HG02852 (cell line): ENCODE measurements around the gene INHBE.
"Not testable (repeated sequence)": the region's sequence is repeated elsewhere in the genome, so short reads cannot be mapped to it uniquely, and the experiment has no call there.

Experiments used
- ATAC-seq: cut with Tn5 transposase; IDR thresholded peaks from one replicate; pipeline ENCODE4 v1.9.1; 2021; ENCODE audit warnings: mild to moderate bottlenecking, moderate library complexity; ENCODE audit not compliant: unreplicated experiment

The INHBE gene

GRCh38 chr12:57439762-57440266, 15.3 kb upstream of the INHBE start:
- ATAC-seq: no peak

GRCh38 chr12:57441393-57441792, 13.7 kb upstream of the INHBE start:
- ATAC-seq: not testable (repeated sequence)

- no peak for ATAC-seq
Measured at GRCh38 chr12:57441846-57442427, 13.2 kb upstream of the INHBE start.

DNA sequence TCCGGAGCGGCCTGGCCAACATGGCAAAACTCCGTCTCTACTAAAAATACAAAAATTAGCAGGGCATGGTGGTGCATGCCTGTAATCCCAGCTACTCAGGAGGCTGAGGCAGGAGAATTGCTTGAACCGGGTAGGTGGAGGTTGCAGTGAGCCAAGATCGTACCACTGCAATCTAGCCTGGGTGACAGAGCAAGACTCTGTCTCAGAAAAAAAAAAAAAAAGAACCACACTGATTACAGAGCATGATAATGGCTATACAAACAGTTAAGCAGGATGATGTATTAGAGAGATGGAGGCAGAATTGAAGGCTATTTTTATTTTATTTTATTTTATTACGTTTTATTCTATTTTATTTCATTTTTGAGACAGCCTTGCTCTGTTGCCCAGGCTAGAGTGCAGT, 10.8 kb upstream of the INHBE start:
- not testable (repeated sequence) for ATAC-seq

GRCh38 chr12:57444744-57445143, 10.4 kb upstream of the INHBE start:
- no peak for ATAC-seq

- ATAC-seq: no peak
Measured at GRCh38 chr12:57446292-57446960, 8.7 kb upstream of the INHBE start.

DNA sequence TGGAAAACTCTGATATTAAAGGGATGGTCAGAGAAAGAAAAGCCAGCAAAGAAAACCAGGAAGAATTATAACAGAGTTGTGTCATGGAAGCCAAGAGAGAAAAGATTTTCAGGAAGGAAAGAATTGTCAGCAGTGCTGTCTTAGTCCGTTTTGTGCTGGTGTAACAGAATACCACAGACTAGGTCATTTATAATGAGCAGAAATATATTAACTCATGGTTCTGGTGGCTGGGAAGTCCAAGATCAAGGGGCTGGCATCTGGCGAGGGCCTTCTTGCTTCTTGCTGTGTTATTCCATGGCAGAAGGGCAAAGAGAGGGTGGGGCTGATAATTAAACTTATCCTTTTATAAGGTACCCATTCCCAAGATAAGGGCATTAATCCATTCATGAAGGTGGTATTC, 6.4 kb upstream of the INHBE start:
- no peak for ATAC-seq

DNA sequence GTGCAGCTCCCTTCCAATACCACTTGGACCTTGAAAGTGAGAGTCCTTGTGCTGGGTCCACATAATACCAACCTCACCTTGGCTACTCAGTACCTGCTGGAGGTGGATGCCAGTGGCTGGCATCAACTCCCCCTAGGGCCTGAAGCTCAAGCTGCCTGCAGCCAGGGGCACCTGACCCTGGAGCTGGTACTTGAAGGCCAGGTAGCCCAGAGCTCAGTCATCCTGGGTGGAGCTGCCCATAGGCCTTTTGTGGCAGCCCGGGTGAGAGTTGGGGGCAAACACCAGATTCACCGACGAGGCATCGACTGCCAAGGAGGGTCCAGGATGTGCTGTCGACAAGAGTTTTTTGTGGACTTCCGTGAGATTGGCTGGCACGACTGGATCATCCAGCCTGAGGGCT, 5.7 kb upstream of the INHBE start:
- ATAC-seq: no peak

DNA sequence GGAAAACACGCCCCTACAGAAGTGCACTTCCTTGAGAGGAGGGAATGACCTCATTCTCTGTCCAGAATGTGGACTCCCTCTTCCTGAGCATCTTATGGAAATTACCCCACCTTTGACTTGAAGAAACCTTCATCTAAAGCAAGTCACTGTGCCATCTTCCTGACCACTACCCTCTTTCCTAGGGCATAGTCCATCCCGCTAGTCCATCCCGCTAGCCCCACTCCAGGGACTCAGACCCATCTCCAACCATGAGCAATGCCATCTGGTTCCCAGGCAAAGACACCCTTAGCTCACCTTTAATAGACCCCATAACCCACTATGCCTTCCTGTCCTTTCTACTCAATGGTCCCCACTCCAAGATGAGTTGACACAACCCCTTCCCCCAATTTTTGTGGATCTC, 5.0 kb upstream of the INHBE start:
- ATAC-seq: no peak

GRCh38 chr12:57451233-57451778, 3.8 kb upstream of the INHBE start:
- no peak for ATAC-seq

DNA sequence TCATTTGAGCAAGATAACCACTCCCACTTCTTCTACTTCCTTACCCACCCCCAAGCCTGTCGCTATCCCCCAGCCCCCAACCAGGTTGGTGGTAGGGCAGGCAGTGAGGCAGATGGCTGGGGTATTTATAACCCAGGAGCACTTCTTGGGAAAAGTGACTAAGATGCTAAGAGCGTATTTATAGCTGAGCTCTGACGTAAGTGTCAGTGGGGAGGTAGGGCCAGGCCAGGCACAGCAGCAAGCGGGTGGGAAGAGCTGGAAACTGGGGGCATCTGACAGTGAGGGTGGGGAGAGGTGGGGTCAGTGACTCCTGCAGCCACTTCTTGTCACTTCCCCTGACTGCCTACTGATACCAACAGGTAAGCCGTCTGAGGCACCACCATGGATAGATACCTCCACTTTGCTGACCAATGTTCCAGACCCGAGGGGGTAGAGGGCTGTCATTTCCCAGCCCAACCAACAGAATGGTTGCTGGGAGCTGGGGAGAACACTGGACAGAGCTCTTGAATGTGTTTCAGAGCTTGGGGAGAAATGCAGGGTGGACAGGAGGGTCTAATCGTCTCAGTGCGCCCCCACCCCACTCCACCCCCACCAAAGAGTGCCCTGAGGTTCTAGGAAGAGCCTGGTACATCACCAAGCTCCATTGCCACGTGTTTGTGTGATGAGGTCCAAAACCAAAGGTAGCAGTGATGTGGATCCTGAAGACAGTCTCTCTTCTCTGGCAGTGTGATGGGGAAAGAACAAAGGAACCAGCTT, 2.7 kb upstream of the INHBE start:
- no peak for ATAC-seq

- peak; percentile 58 for ATAC-seq
Measured at GRCh38 chr12:57452937-57453509, 2.1 kb upstream of the INHBE start.

DNA sequence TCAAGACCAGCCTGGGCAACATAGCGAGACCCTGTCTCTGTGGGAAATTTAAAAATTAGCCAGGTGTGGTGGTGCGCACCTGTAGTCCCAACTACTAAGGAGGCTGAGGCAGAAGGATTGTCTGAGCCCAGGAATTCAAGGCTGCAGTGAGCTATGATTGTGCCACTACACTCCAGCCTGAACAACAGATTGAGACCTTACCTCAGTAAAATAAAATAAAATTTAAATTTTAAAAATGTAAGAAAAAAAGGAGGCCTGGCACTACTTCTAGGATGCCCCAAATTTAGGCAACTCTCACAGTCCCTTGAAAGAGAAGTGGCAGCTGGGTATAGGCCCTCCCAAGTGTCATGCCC, 918 bp upstream of the INHBE start:
- ATAC-seq: no peak

DNA sequence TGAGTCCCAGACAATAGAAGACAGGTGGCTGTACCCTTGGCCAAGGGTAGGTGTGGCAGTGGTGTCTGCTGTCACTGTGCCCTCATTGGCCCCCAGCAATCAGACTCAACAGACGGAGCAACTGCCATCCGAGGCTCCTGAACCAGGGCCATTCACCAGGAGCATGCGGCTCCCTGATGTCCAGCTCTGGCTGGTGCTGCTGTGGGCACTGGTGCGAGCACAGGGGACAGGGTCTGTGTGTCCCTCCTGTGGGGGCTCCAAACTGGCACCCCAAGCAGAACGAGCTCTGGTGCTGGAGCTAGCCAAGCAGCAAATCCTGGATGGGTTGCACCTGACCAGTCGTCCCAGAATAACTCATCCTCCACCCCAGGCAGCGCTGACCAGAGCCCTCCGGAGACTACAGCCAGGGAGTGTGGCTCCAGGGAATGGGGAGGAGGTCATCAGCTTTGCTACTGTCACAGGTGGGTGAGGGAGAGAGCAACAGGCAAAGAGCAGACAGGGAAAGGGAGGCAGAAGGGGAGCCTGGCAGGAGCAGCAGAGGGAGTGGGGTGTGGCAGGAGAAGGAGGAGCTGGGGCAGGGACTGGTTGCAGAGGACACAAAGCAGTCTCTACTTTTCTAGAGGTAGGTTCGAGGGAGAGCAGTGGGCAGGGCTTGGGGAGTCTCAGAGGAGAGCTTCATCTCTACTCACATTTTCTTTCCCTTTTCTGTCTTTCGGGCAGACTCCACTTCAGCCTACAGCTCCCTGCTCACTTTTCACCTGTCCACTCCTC, 452 bp downstream of the INHBE start:
- no peak for ATAC-seq

GRCh38 chr12:57456145-57456700, 1.1 kb downstream of the INHBE start:
- ATAC-seq: no peak

GRCh38 chr12:57456737-57457490, 1.8 kb downstream of the INHBE start:
- no peak for ATAC-seq

DNA sequence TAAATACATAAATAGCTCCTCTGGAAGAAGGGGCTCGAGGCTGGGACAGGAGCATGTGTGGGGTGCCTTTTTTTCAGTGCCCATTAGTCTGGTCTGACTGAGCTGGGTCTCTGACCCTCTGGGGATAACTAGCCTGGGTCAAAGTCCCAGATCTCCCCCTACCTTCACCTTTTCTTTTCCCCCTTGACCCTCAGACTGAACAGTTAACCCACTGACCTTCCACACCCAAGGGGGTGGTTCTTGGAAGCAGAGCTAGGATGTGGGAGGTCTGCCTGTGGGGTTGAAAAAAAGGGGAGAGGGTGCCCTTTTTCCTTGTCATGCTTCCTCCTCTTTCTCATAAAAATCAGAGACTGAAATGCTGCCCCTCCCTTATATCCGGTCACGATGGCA, 3.6 kb downstream of the INHBE start:
- no peak for ATAC-seq

GRCh38 chr12:57459055-57459749, 4.1 kb downstream of the INHBE start:
- peak; percentile 49 for ATAC-seq
